ENCODE results near the gene ROBO1. TPM values are rescaled to one million over a fixed set of nuclear protein-coding genes. Genes with fewer than 3 reads are reported as not detected.
A peak's percentile ranks its signal among the peaks of the same experiment; 100 is the strongest.

The ROBO1 gene
- total RNA-seq, 1 experiment from 2014 or later, result 35.5 TPM

DNA sequence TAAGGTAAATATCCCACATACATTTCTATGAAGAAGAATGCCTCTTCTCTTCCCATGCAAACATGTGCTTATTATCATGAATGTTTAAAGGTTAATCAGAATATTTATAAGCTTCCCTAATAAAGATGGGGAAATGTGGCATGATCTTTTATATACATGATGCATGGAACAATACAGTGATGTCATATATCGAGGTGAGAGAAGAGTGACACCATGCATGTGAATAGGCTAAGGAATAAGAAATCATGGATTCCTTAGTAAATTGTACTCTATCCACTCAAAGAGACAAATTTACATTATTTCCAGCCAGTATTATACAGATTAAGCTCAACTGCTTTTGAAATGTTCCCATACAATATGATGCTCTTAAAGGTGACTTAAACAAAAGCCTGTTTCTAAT lies 1035.3 kb downstream of the ROBO1 start:
- intact Hi-C loops (cut with micrococcal nuclease), result no loop called here

DNA sequence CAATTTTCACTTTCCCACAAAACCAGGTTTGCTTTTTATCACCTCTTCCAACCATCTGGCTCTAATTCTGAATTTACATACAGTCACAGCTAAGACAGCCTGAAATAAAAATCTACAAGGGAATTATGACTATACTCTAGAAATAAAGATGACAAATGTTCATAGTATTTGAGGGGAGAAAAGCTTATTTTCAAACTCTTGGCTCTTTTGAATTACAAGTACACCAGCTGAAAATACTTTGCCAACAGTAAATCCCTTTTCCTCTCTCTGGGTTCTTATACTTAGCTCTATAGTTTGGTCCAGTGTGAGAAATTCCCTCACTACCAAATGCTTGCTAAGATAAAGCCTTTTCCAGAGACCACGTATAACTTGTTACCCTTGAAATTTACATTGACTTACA lies 1037.9 kb downstream of the ROBO1 start:
- H3K27ac ChIP-seq (ENCODE audit: low read length), result no peak overlapping the region
- CTCF ChIA-PET, result interaction anchor here (0.7 kb wide), 1 partner anchor 212 kb away, joined by 6 read pairs; no protein-coding TSS in a partner anchor
- no peaks in the 10 kb centered on the region for H3K4me1 ChIP-seq (ENCODE audit: insufficient read depth, low read length)
- H4K20me1 ChIP-seq (ENCODE audit: low read length), result no peaks in the 10 kb centered on the region
- no TSS peak for BruUV-seq (replicated peaks)
- POLR2A ChIA-PET (ENCODE audit: unreplicated experiment), result no interaction called here
- H3K36me3 ChIP-seq (ENCODE audit: low read depth, low read length), result no peaks in the 10 kb centered on the region
- intact Hi-C loops (cut with micrococcal nuclease), result no loop called here
- no peak overlapping the region for H3K4me3 ChIP-seq (ENCODE audit: low read length)
- H3K79me2 ChIP-seq (ENCODE audit: low read length), result no peaks in the 10 kb centered on the region
- no peak overlapping the region for H3K9ac ChIP-seq (ENCODE audit: low read length)
- ATAC-seq, result no peak
- no peak overlapping the region for H2AFZ ChIP-seq (ENCODE audit: low read length)
- H3K9me3 ChIP-seq (ENCODE audit: low read length), result no peaks in the 10 kb centered on the region
- no peaks in the 10 kb centered on the region for H3F3A ChIP-seq (ENCODE audit: low read length, unreplicated experiment)
- no peak for TF ChIP-seq EZH2 (IDR thresholded peaks at IDR 0.05; ENCODE audit: low read length, unreplicated experiment)
- TF ChIP-seq, protein P1, sequence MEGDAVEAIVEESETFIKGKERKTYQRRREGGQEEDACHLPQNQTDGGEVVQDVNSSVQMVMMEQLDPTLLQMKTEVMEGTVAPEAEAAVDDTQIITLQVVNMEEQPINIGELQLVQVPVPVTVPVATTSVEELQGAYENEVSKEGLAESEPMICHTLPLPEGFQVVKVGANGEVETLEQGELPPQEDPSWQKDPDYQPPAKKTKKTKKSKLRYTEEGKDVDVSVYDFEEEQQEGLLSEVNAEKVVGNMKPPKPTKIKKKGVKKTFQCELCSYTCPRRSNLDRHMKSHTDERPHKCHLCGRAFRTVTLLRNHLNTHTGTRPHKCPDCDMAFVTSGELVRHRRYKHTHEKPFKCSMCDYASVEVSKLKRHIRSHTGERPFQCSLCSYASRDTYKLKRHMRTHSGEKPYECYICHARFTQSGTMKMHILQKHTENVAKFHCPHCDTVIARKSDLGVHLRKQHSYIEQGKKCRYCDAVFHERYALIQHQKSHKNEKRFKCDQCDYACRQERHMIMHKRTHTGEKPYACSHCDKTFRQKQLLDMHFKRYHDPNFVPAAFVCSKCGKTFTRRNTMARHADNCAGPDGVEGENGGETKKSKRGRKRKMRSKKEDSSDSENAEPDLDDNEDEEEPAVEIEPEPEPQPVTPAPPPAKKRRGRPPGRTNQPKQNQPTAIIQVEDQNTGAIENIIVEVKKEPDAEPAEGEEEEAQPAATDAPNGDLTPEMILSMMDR (conservative IDR thresholded peaks at IDR 0.05; ENCODE audit: low read depth, low read length), result no peak
- no peak for TF ChIP-seq EZH2phosphoT487 (IDR thresholded peaks at IDR 0.05; ENCODE audit: borderline replicate concordance, low read length)
- H3K9me2 ChIP-seq (replicated peaks; ENCODE audit: low read length), result no peaks in the 10 kb centered on the region
- no peaks in the 10 kb centered on the region for H3K27me3 ChIP-seq (ENCODE audit: low read length)
- H3K4me2 ChIP-seq (ENCODE audit: low read length), result no peak overlapping the region
- DNase-seq, result no peak

More for the DNA sequence above, 1035.3 kb downstream of the ROBO1 start:
- CTCF ChIA-PET, result no interaction called here
- Histone ChIP-seq H2AFZ (ENCODE audit: low read length) (no peak overlapping the region), H3K4me2 (ENCODE audit: low read length) (no peak overlapping the region), H3K9ac (ENCODE audit: low read length) (no peak overlapping the region), H3K9me2 (replicated peaks; ENCODE audit: low read length) (no peaks in the 10 kb centered on the region), H3F3A (ENCODE audit: low read length, unreplicated experiment) (no peaks in the 10 kb centered on the region), H3K27me3 (ENCODE audit: low read length) (no peaks in the 10 kb centered on the region), H3K36me3 (ENCODE audit: low read depth, low read length) (no peaks in the 10 kb centered on the region), H3K79me2 (ENCODE audit: low read length) (no peaks in the 10 kb centered on the region), H3K4me3 (ENCODE audit: low read length) (no peak overlapping the region), H4K20me1 (ENCODE audit: low read length) (no peaks in the 10 kb centered on the region), H3K27ac (ENCODE audit: low read length) (no peak overlapping the region), H3K4me1 (ENCODE audit: insufficient read depth, low read length) (no peaks in the 10 kb centered on the region), H3K9me3 (ENCODE audit: low read length) (no peaks in the 10 kb centered on the region)
- ATAC-seq (no peak), DNase-seq (no peak)
- POLR2A ChIA-PET (ENCODE audit: unreplicated experiment), result no interaction called here
- TF ChIP-seq EZH2phosphoT487 (IDR thresholded peaks at IDR 0.05; ENCODE audit: borderline replicate concordance, low read length) (no peak), EZH2 (IDR thresholded peaks at IDR 0.05; ENCODE audit: low read length, unreplicated experiment) (no peak)
- TF ChIP-seq, protein P1 (conservative IDR thresholded peaks at IDR 0.05; ENCODE audit: low read depth, low read length), result no peak
- no TSS peak for BruUV-seq (replicated peaks)

DNA sequence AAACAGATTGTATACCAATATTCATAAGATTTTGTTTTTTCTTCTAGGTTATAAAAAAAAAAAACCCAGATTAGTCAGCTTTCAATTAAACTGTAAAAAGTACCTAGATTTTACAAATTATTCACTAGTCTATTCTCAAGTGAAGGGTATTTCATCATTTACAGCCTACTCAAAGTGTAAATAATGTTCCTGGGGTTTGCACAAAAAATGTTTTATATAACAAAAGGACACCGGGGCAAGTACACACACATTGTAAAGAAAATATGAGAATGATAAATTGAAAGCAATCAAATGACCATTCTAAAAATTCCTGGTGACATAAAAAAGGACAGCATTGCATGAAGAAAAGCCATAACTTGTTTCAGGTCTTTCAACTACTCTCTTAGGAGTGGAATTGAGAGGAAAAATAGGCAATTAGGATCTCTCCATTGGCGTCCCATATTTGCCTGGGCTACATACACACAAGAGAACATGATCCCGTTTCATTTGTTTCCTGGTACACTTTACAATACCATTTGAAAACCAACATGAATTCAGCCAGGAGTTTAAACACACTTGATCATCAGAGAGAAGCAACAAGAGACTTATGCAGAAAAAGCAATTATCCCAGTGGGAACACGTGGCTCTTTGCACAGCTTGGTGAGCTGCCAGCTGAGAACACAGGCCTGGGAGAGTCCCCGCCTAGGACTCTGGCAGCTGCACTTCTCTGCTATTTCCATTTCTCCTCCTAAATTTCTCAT lies 1039.2 kb downstream of the ROBO1 start:
- no TSS peak for BruUV-seq (replicated peaks)
- Histone ChIP-seq H2AFZ (ENCODE audit: low read length) (no peak overlapping the region), H3K27ac (ENCODE audit: low read length) (no peak overlapping the region), H3K27me3 (ENCODE audit: low read length) (no peaks in the 10 kb centered on the region), H3K79me2 (ENCODE audit: low read length) (no peaks in the 10 kb centered on the region), H3K4me3 (ENCODE audit: low read length) (no peak overlapping the region), H4K20me1 (ENCODE audit: low read length) (no peaks in the 10 kb centered on the region), H3K9me3 (ENCODE audit: low read length) (no peaks in the 10 kb centered on the region), H3K9me2 (replicated peaks; ENCODE audit: low read length) (no peaks in the 10 kb centered on the region), H3F3A (ENCODE audit: low read length, unreplicated experiment) (no peaks in the 10 kb centered on the region), H3K9ac (ENCODE audit: low read length) (no peak overlapping the region), H3K4me1 (ENCODE audit: insufficient read depth, low read length) (no peaks in the 10 kb centered on the region), H3K36me3 (ENCODE audit: low read depth, low read length) (no peaks in the 10 kb centered on the region), H3K4me2 (ENCODE audit: low read length) (no peak overlapping the region)
- DNase-seq, result no peak
- TF ChIP-seq, protein P1 (conservative IDR thresholded peaks at IDR 0.05; ENCODE audit: low read depth, low read length), result no peak
- TF ChIP-seq EZH2phosphoT487 (IDR thresholded peaks at IDR 0.05; ENCODE audit: borderline replicate concordance, low read length), result no peak
- TF ChIP-seq EZH2 (IDR thresholded peaks at IDR 0.05; ENCODE audit: low read length, unreplicated experiment), result no peak
- intact Hi-C loops (cut with micrococcal nuclease), result no loop called here
- peak; percentile 35; the same call in 1 of the 2 replicates for ATAC-seq
- POLR2A ChIA-PET (ENCODE audit: unreplicated experiment), result interaction anchor here (0.7 kb wide), 1 partner anchor 290 kb away, joined by 4 read pairs; no protein-coding TSS in a partner anchor
- CTCF ChIA-PET, result no interaction called here

Data from PC-3 (cell line).